Retinal pigment epithelial cell (primary cell): Measurements from ENCODE around the gene SEMA3B.
"Not testable (repeated sequence)": the region's sequence is repeated elsewhere in the genome, so short reads cannot be mapped to it uniquely, and the experiment has no call there.

Experiments
- DNase-seq: peaks from one replicate; pipeline ENCODE4 v3.0.0-alpha.2; 2010; ENCODE audit warnings: low read depth
- H3K4me3 ChIP-seq: 2 replicates; pipeline ENCODE4 v1.5.1; 2011; ENCODE audit warnings: mild to moderate bottlenecking, low read length, control low read depth, moderate library complexity
- CTCF ChIP-seq: conservative IDR thresholded peaks from 2 replicates; pipeline ENCODE4 v1.5.1; 2011; ENCODE audit warnings: low read depth, low read length, control low read depth, inconsistent platforms

SEMA3B gene

DNA sequence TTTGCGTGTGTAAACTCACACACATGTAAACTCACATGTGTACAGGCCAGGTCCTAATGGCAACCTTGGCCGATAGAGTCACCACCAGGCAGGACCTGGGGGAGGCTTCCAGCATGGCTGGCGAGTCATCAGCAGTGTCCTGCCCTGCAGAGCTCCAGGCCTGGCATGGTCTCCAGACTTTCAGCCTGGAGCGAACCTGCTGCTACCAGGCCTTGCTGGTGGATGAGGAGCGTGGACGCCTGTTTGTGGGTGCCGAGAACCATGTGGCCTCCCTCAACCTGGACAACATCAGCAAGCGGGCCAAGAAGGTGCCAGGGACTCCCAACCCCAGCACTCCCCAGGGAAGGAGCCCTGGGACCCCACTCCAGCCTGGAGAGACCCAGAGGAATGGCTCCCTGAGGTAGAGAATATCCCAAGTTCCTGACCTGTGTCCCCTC is 1.0 kb downstream of the SEMA3B start:
- H3K4me3 ChIP-seq: peak overlapping the region; percentile 51
- TF ChIP-seq CTCF: no peak

DNA sequence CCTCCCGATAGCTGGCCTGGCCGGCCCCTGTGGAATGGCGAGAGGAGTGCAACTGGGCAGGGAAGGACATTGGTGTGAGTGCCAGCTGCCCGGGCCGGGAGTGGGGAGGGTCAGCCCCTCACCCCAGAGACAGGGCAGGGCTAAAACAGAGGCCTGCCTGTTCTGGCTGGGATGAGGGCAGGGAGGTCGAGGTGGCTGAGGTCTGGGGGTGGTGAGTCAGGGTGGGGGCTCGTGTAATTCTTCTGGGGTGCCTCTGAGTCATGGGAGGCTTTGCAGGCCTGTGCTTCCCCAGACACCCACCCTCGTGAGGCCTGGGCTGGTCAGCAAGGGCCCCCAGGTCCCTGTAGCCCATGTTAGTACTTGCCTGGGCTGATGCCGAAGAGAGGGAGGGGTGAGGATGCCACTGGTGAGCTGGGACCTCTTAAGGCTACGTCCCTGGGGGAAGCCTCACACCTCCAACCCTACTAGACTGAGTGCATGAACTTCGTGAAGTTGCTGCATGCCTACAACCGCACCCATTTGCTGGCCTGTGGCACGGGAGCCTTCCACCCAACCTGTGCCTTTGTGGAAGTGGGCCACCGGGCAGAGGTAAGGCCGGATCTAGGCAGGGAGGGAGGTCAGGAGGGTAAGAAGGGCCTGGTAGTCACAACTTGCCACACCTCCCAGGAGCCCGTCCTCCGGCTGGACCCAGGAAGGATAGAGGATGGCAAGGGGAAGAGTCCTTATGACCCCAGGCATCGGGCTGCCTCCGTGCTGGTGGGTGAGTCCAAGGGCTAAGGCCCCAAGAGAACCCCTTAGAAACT is 1.7 kb downstream of the SEMA3B start:
- H3K4me3 ChIP-seq: peak overlapping the region; percentile 51
- DNase-seq: no peak
- TF ChIP-seq CTCF: no peak

More for the DNA sequence above, 1.0 kb downstream of the SEMA3B start:
- no peak for DNase-seq

GRCh38 chr3:50271314-50271936 is 2.5 kb downstream of the SEMA3B start:
- H3K4me3 ChIP-seq: no peak overlapping the region
- no peak for TF ChIP-seq CTCF
- no peak for DNase-seq

GRCh38 chr3:50272538-50272910 is 3.6 kb downstream of the SEMA3B start:
- not testable (repeated sequence) for H3K4me3 ChIP-seq, DNase-seq

DNA sequence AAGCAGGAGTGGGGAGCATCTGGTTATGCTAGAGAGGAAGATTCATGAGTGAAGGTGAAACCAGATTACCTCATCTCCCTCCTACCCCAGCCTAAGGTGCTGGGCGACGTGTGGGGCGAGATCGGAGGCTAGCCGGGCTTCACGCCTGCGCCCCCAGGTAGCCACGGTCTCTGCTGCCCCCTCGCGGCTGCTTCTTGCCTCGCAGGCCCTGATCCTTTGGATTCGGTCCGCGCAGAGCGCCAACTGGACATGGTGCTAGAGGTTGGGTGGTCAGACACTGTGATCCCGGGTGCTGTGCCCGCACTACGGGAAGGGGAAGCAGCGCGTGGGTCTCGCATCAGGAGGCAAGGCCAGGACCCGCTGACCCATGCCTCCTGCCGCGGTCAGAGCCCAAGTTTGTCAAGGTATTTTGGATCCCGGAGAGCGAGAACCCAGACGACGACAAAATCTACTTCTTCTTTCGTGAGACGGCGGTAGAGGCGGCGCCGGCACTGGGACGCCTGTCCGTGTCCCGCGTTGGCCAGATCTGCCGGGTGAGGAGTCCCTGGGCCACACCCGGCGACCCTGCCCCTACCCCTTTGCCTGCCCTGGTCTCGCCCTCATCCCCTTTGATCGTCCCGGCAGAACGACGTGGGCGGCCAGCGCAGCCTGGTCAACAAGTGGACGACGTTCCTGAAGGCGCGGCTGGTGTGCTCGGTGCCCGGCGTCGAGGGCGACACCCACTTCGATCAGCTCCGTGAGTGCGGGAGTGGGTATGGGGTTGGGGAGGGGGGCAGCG is 4.2 kb downstream of the SEMA3B start:
- DNase-seq: no peak
- H3K4me3 ChIP-seq: no peak overlapping the region
- peak; percentile 93 for TF ChIP-seq CTCF

DNA sequence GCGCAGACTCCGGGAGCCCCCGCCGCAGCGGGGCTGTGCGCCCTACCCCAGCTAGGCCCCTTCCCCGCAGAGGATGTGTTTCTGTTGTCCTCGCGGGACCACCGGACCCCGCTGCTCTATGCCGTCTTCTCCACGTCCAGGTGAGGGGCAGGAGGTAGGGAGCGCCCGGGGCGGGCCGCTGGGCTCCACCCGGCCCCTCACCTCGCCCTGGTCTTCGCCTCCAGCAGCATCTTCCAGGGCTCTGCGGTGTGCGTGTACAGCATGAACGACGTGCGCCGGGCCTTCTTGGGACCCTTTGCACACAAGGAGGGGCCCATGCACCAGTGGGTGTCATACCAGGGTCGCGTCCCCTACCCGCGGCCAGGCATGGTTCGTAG is 4.7 kb downstream of the SEMA3B start:
- no peak for TF ChIP-seq CTCF
- H3K4me3 ChIP-seq: no peak overlapping the region
- DNase-seq: no peak

- TF ChIP-seq CTCF: peak; percentile 73
- H3K4me3 ChIP-seq: no peak overlapping the region
- DNase-seq: no peak
Observed at GRCh38 chr3:50274371-50275104, 5.6 kb downstream of the SEMA3B start.
